Measurements from ENCODE around the gene BCL11A.

The BCL11A gene

DNA sequence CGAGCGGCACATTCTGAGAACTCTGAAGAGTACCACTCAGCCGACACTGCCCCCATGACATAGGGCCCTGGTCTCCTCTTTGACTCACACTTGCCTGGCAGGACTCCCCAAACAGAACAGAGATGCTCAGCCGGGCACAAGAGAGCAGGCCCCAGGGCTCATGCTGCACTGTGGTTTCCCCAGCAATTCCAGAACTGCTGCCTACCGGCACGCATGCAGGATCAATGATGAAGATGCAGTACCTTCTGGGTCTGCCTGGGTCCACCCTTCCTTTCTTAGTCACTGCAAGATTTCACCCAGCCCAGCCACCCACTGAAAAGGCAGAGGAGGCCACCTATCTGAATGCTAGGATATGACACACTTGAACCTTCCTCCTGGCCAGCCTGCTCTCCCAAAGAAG, 49.4 kb downstream of the BCL11A start:
- Histone ChIP-seq H3K4me3 (ENCODE audit: low read length) (no peak overlapping the region), H3K79me2 (ENCODE audit: control insufficient read depth, low read length) (peaks cover 99% of the 10 kb centered on the region), H3K27me3 (ENCODE audit: control insufficient read depth, low read length) (no peaks in the 10 kb centered on the region), H3K9me3 (ENCODE audit: control insufficient read depth, insufficient read depth, low read length) (no peaks in the 10 kb centered on the region), H3K9me2 (replicated peaks; ENCODE audit: control insufficient read depth, low read length) (no peaks in the 10 kb centered on the region), H4K20me1 (ENCODE audit: control insufficient read depth, insufficient read depth, low read depth, low read length) (peaks cover 50% of the 10 kb centered on the region), H3K27ac (ENCODE audit: low read depth, low read length) (no peak overlapping the region), H3F3A (ENCODE audit: control insufficient read depth, insufficient read depth) (peaks cover 8% of the 10 kb centered on the region; the same call in 1 of the 2 replicates), H3K36me3 (ENCODE audit: control insufficient read depth, low read length) (peaks cover 96% of the 10 kb centered on the region), H3K4me1 (ENCODE audit: control insufficient read depth, low read length) (peaks cover 94% of the 10 kb centered on the region), H3K4me2 (ENCODE audit: low read length) (no peak overlapping the region)
- TF ChIP-seq EZH2phosphoT487 (IDR thresholded peaks at IDR 0.05; ENCODE audit: borderline replicate concordance, low read length): no peak
- TF ChIP-seq, protein P1, sequence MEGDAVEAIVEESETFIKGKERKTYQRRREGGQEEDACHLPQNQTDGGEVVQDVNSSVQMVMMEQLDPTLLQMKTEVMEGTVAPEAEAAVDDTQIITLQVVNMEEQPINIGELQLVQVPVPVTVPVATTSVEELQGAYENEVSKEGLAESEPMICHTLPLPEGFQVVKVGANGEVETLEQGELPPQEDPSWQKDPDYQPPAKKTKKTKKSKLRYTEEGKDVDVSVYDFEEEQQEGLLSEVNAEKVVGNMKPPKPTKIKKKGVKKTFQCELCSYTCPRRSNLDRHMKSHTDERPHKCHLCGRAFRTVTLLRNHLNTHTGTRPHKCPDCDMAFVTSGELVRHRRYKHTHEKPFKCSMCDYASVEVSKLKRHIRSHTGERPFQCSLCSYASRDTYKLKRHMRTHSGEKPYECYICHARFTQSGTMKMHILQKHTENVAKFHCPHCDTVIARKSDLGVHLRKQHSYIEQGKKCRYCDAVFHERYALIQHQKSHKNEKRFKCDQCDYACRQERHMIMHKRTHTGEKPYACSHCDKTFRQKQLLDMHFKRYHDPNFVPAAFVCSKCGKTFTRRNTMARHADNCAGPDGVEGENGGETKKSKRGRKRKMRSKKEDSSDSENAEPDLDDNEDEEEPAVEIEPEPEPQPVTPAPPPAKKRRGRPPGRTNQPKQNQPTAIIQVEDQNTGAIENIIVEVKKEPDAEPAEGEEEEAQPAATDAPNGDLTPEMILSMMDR (IDR thresholded peaks at IDR 0.05; ENCODE audit: low read depth, low read length, poor library complexity, severe bottlenecking): peak; percentile 35

DNA sequence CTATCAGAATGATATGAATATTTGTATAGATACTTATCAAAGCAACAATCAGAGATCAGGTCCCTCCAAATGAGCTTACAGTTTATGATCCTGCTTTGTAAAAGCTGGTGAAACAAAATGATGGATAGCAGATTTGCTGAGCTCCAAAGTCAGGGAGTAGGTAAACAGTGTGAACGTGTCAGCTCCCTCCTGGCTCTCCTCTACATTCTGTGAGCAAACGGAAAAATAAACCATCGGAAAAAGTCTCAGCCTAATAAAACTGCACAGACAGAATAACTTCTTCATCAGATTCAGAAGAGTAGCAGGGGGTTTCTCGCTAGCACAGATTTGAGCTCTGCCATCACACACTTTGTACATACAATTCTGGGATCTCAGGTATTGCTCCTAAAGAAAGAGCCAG, 51.3 kb downstream of the BCL11A start:
- Histone ChIP-seq H3F3A (ENCODE audit: control insufficient read depth, insufficient read depth) (no peaks in the 10 kb centered on the region), H3K79me2 (ENCODE audit: control insufficient read depth, low read length) (peaks cover 99% of the 10 kb centered on the region), H3K27me3 (ENCODE audit: control insufficient read depth, low read length) (no peaks in the 10 kb centered on the region), H3K4me3 (ENCODE audit: low read length) (no peak overlapping the region), H3K9me2 (replicated peaks; ENCODE audit: control insufficient read depth, low read length) (no peaks in the 10 kb centered on the region), H3K4me2 (ENCODE audit: low read length) (no peak overlapping the region), H3K9me3 (ENCODE audit: control insufficient read depth, insufficient read depth, low read length) (no peaks in the 10 kb centered on the region), H3K4me1 (ENCODE audit: control insufficient read depth, low read length) (peaks cover 95% of the 10 kb centered on the region), H3K36me3 (ENCODE audit: control insufficient read depth, low read length) (peaks cover 97% of the 10 kb centered on the region), H4K20me1 (ENCODE audit: control insufficient read depth, insufficient read depth, low read depth, low read length) (peaks cover 41% of the 10 kb centered on the region; the same call in 1 of the 2 replicates), H3K27ac (ENCODE audit: low read depth, low read length) (no peak overlapping the region)
- TF ChIP-seq, protein P1 (IDR thresholded peaks at IDR 0.05; ENCODE audit: low read depth, low read length, poor library complexity, severe bottlenecking): no peak
- TF ChIP-seq EZH2phosphoT487 (IDR thresholded peaks at IDR 0.05; ENCODE audit: borderline replicate concordance, low read length): no peak

DNA sequence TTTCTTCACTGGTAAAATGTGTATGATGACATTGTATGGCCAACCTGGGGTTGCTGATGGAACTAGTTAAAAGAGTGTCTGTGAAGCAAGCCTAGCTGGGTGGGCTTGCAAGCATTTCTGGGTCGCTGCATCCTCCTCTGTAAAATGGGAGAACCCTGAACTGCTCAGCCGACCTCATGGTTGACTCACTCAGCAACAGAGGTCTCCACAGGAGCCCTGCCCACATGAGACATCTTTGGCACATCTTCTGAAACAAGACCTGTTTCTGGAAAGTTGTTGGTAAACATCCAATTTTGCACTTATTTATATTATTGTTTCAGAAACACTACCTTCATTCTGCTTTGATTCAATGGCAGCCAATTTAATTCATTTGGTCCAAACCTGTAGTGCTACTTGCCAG, 52.6 kb downstream of the BCL11A start:
- no peak overlapping the region for H3K4me3 ChIP-seq (ENCODE audit: low read length)
- peaks cover 97% of the 10 kb centered on the region for H3K4me1 ChIP-seq (ENCODE audit: control insufficient read depth, low read length)
- H3K4me2 ChIP-seq (ENCODE audit: low read length): peak overlapping the region; percentile 9; the same call in 1 of the 2 replicates
- H3K27me3 ChIP-seq (ENCODE audit: control insufficient read depth, low read length): no peaks in the 10 kb centered on the region
- no peaks in the 10 kb centered on the region for H3F3A ChIP-seq (ENCODE audit: control insufficient read depth, insufficient read depth)
- peaks cover 99% of the 10 kb centered on the region for H3K36me3 ChIP-seq (ENCODE audit: control insufficient read depth, low read length)
- H3K9me3 ChIP-seq (ENCODE audit: control insufficient read depth, insufficient read depth, low read length): no peaks in the 10 kb centered on the region
- H3K27ac ChIP-seq (ENCODE audit: low read depth, low read length): no peak overlapping the region
- no peaks in the 10 kb centered on the region for H3K9me2 ChIP-seq (replicated peaks; ENCODE audit: control insufficient read depth, low read length)
- peaks cover 100% of the 10 kb centered on the region for H3K79me2 ChIP-seq (ENCODE audit: control insufficient read depth, low read length)
- peaks cover 41% of the 10 kb centered on the region; the same call in 1 of the 2 replicates for H4K20me1 ChIP-seq (ENCODE audit: control insufficient read depth, insufficient read depth, low read depth, low read length)
- TF ChIP-seq, protein P1 (IDR thresholded peaks at IDR 0.05; ENCODE audit: low read depth, low read length, poor library complexity, severe bottlenecking): no peak
- TF ChIP-seq EZH2phosphoT487 (IDR thresholded peaks at IDR 0.05; ENCODE audit: borderline replicate concordance, low read length): no peak

Measured in DOHH2 (cell line).